H1 (cell line): ENCODE measurements around the gene NMRK1. TPM values are rescaled to one million over a fixed set of nuclear protein-coding genes. Genes with fewer than 3 reads are reported as not detected.

Experiments used
- CTCF ChIA-PET: fragments of 300-600 bp; sonication (Branson Sonifier 250); formaldehyde crosslinking; loops from one replicate; lab custom pipeline; 2021; ENCODE audit not compliant: partially characterized antibody; lab: Charles Lee
- POLR2A ChIA-PET: fragments of 300-600 bp; sonication (Branson Sonifier 250); formaldehyde crosslinking; loops from one replicate; lab custom pipeline; 2021; ENCODE audit warnings: inconsistent platforms; ENCODE audit not compliant: partially characterized antibody; lab: Charles Lee
- DNase-seq, 2 experiments: peaks; one replicate each; pipeline versions ENCODE4 v3.0.0 to v3.0.0-alpha.2; 2010 to 2022; ENCODE audit warnings: low spot score in 2 of 2, low read depth in 1 of 2, mixed read lengths in 1 of 2
- FAIRE-seq: peaks from 2 replicates; lab custom pipeline; 2011; peaks lifted over from hg19 to GRCh38; lab: Jason Lieb, UNC
- H2AFZ ChIP-seq: 2 replicates; pipeline ENCODE4 v1.8.1; 2012; ENCODE audit warnings: low read length, inconsistent platforms
- H2AK5ac ChIP-seq: 2 replicates; pipeline ENCODE4 v1.6.1; 2013; ENCODE audit warnings: low read depth, low read length
- H2BK120ac ChIP-seq: replicated peaks from 2 replicates; pipeline ENCODE3; 2013; ENCODE audit warnings: low read depth, low read length, inconsistent platforms
- H2BK12ac ChIP-seq: 2 replicates; pipeline ENCODE4 v1.6.1; 2013; ENCODE audit warnings: low read depth, low read length
- H2BK15ac ChIP-seq: 2 replicates; pipeline ENCODE4 v1.6.1; 2013; ENCODE audit warnings: low read length
- H2BK20ac ChIP-seq: 2 replicates; pipeline ENCODE4 v1.6.1; 2013; ENCODE audit warnings: low read length
- H2BK5ac ChIP-seq: 2 replicates; pipeline ENCODE4 v1.6.1; 2013; ENCODE audit warnings: low read depth, low read length
- H3K14ac ChIP-seq: 2 replicates; pipeline ENCODE4 v1.6.1; 2013; ENCODE audit warnings: inconsistent platforms; ENCODE audit not compliant: insufficient read length
- H3K18ac ChIP-seq: 2 replicates; pipeline ENCODE4 v1.6.1; 2013; ENCODE audit warnings: low read length; ENCODE audit errors: extremely low read depth
- H3K23ac ChIP-seq: 2 replicates; pipeline ENCODE4 v1.6.1; 2013; ENCODE audit warnings: inconsistent platforms; ENCODE audit not compliant: insufficient read length
- H3K23me2 ChIP-seq: 2 replicates; pipeline ENCODE4 v1.6.1; 2013; ENCODE audit warnings: low read depth, low read length
- H3K27ac ChIP-seq: 2 replicates; pipeline ENCODE4 v1.6.1; 2011; ENCODE audit warnings: low read depth, low read length, inconsistent platforms
- H3K27me3 ChIP-seq, 4 experiments: replicated peaks in 1 of 4; 1 replicate in 1 of 4; 2 replicates in 3 of 4; pipeline versions ENCODE4 v1.6.1 to v1.8.1; 2011 to 2013; ENCODE audit warnings: low read length in 3 of 4, mild to moderate bottlenecking in 3 of 4, inconsistent platforms in 2 of 4, mixed read lengths in 2 of 4, moderate library complexity in 1 of 4; ENCODE audit not compliant: control insufficient read depth in 3 of 4, insufficient read depth in 3 of 4; ENCODE audit errors: extremely low read depth in 1 of 4
- H3K36me3 ChIP-seq, 4 experiments: 2 replicates each; pipeline versions ENCODE4 v1.6.1 to v1.8.1; 2011 to 2013; ENCODE audit warnings: mild to moderate bottlenecking in 4 of 4, low read length in 3 of 4, moderate library complexity in 2 of 4, control low read depth in 1 of 4, inconsistent platforms in 1 of 4; ENCODE audit not compliant: insufficient read depth in 4 of 4, control insufficient read depth in 2 of 4
- H3K4ac ChIP-seq: replicated peaks from 2 replicates; pipeline ENCODE3; 2013; ENCODE audit warnings: low read length, low read depth, mixed read lengths, inconsistent platforms; ENCODE audit not compliant: insufficient read length
- H3K4me1 ChIP-seq, 4 experiments: replicated peaks in 1 of 4; 1 replicate in 1 of 4; 2 replicates in 3 of 4; pipeline versions ENCODE4 v1.6.1 to v1.8.1; 2011 to 2013; ENCODE audit warnings: low read length in 3 of 4, inconsistent platforms in 2 of 4, mixed read lengths in 1 of 4; ENCODE audit not compliant: insufficient read depth in 4 of 4, control insufficient read depth in 3 of 4
- H3K4me2 ChIP-seq, 2 experiments: 2 replicates each; pipeline versions ENCODE4 v1.6.1 to v1.8.1; 2011 to 2013; ENCODE audit warnings: low read depth in 2 of 2, low read length in 2 of 2, control low read depth in 1 of 2, inconsistent platforms in 1 of 2, mild to moderate bottlenecking in 1 of 2; ENCODE audit not compliant: insufficient read depth in 1 of 2
- H3K4me3 ChIP-seq, 4 experiments: fragments of 200-600, 300-600 bp in 1 of 4; sonication (generic), shearing (Covaris generic), sonication (Bioruptor Twin) in 1 of 4; 2 replicates each; pipeline versions ENCODE4 v1.5.1 to v1.8.1; 2011 to 2016; ENCODE audit warnings: low read length in 4 of 4, low read depth in 3 of 4, control low read depth in 2 of 4, inconsistent platforms in 2 of 4, mild to moderate bottlenecking in 2 of 4, mixed read lengths in 1 of 4, moderate library complexity in 1 of 4; ENCODE audit not compliant: insufficient read depth in 2 of 4; ENCODE audit errors: extremely low read depth in 1 of 4
- H3K56ac ChIP-seq: replicated peaks from 2 replicates; pipeline ENCODE3; 2013; ENCODE audit warnings: low read depth, mild to moderate bottlenecking, mixed read lengths, low read length, inconsistent platforms; ENCODE audit not compliant: insufficient read length
- H3K79me1 ChIP-seq: 2 replicates; pipeline ENCODE4 v1.6.1; 2013; ENCODE audit warnings: low read depth, low read length, control low read depth
- H3K79me2 ChIP-seq, 2 experiments: 2 replicates each; pipeline versions ENCODE4 v1.6.1 to v1.8.1; 2012 to 2013; ENCODE audit warnings: low read length in 2 of 2, mild to moderate bottlenecking in 2 of 2, inconsistent platforms in 1 of 2; ENCODE audit not compliant: insufficient read depth in 2 of 2, control insufficient read depth in 1 of 2
- H3K9ac ChIP-seq, 4 experiments: replicated peaks in 1 of 4; 1 replicate in 1 of 4; 2 replicates in 3 of 4; pipeline versions ENCODE4 v1.6.1 to v1.8.1; 2011 to 2013; ENCODE audit warnings: low read depth in 3 of 4, low read length in 3 of 4, control low read depth in 2 of 4, mild to moderate bottlenecking in 2 of 4, moderate library complexity in 2 of 4, inconsistent platforms in 1 of 4; ENCODE audit errors: extremely low read depth in 1 of 4
- H3K9me3 ChIP-seq, 2 experiments: 2 replicates each; pipeline versions ENCODE4 v1.6.1 to v1.8.1; 2012 to 2013; ENCODE audit warnings: mild to moderate bottlenecking in 2 of 2, moderate library complexity in 2 of 2, control low read depth in 1 of 2, inconsistent platforms in 1 of 2, low read depth in 1 of 2, low read length in 1 of 2, mixed read lengths in 1 of 2; ENCODE audit not compliant: insufficient read depth in 2 of 2
- H4K20me1 ChIP-seq, 2 experiments: replicated peaks in 1 of 2; 2 replicates each; pipeline versions ENCODE3 to v1.8.1; 2011 to 2013; ENCODE audit warnings: inconsistent platforms in 2 of 2, low read length in 2 of 2, mild to moderate bottlenecking in 1 of 2; ENCODE audit not compliant: insufficient read depth in 2 of 2, control insufficient read depth in 1 of 2
- H4K5ac ChIP-seq: 2 replicates; pipeline ENCODE4 v1.6.1; 2013; ENCODE audit warnings: low read length, low read depth, mixed read lengths, inconsistent platforms; ENCODE audit not compliant: insufficient read length
- H4K8ac ChIP-seq: 2 replicates; pipeline ENCODE4 v1.8.0; 2013; ENCODE audit warnings: mild to moderate bottlenecking, moderate library complexity, low read length, inconsistent platforms; ENCODE audit not compliant: insufficient read depth; ENCODE audit errors: extremely low read depth
- H4K91ac ChIP-seq: replicated peaks from 2 replicates; pipeline ENCODE3; 2013; ENCODE audit warnings: low read length, mixed read lengths, inconsistent platforms; ENCODE audit not compliant: insufficient read length
- ATF3 ChIP-seq: IDR thresholded peaks from 2 replicates; pipeline ENCODE4 v1.6.1; 2011; ENCODE audit warnings: low read depth, mild to moderate bottlenecking, low read length; ENCODE audit not compliant: insufficient read depth
- BRCA1 ChIP-seq: IDR thresholded peaks from 2 replicates; pipeline ENCODE4 v1.6.1; 2012; ENCODE audit warnings: low read depth, low read length, improper control_type of control experiment
- CTCF ChIP-seq, 3 experiments: IDR thresholded peaks; 1 replicate in 2 of 3; 2 replicates in 1 of 3; pipeline versions ENCODE4 v1.5.1 to v1.6.1; 2011; ENCODE audit warnings: low read length in 3 of 3, mild to moderate bottlenecking in 3 of 3, inconsistent platforms in 2 of 3, low read depth in 1 of 3, moderate library complexity in 1 of 3; ENCODE audit not compliant: insufficient read depth in 1 of 3; ENCODE audit errors: control extremely low read depth in 1 of 3
- HDAC6 ChIP-seq: IDR thresholded peaks from one replicate; pipeline ENCODE4 v1.7.1; 2012; ENCODE audit warnings: low read depth, mild to moderate bottlenecking, inconsistent platforms, low read length, moderate library complexity
- KDM5A ChIP-seq: fragments of 200-600 bp; IDR thresholded peaks from 2 replicates; pipeline ENCODE4 v1.7.1; 2012; ENCODE audit warnings: mild to moderate bottlenecking, low read length, inconsistent platforms, mixed read lengths
- MAX ChIP-seq: IDR thresholded peaks from 2 replicates; pipeline ENCODE4 v1.6.1; 2012; ENCODE audit warnings: inconsistent platforms
- POLR2AphosphoS5 ChIP-seq: IDR thresholded peaks from 2 replicates; pipeline ENCODE4 v1.6.1; 2011; ENCODE audit warnings: low read depth, low read length
- SIX5 ChIP-seq: IDR thresholded peaks from 2 replicates; pipeline ENCODE4 v1.6.1; 2011; ENCODE audit warnings: mild to moderate bottlenecking, low read depth, low read length
- TEAD4 ChIP-seq: IDR thresholded peaks from 2 replicates; pipeline ENCODE4 v1.6.1; 2012; ENCODE audit warnings: low read depth, low read length, inconsistent platforms, mixed read lengths
- WGBS, 2 experiments: shearing (Covaris generic) in 1 of 2; methylation state at CpG; one replicate each; pipeline versions ENCODE4 v1.1.6 to v1.1.7; 2013 to 2015; ENCODE audit warnings: low lambda C conversion rate in 2 of 2, mixed read lengths in 2 of 2, inconsistent platforms in 1 of 2, low coverage in 1 of 2, missing lambda C conversion rate in 1 of 2; ENCODE audit not compliant: insufficient replicate concordance in 2 of 2, insufficient coverage in 1 of 2, insufficient read length in 1 of 2; ENCODE audit errors: extremely low coverage in 1 of 2, missing lambda C conversion rate in 1 of 2; 5-methylcytosine and 5-hydroxymethylcytosine counted together
- polyA plus RNA-seq, 7 experiments: library from polyadenylated mRNA; depleted of rRNA in 3 of 7; stranded (reverse) in 5 of 7; unstranded in 2 of 7; fragments of >200 nt in 5 of 7; fragments of 200-250 nt in 2 of 7; gene quantifications; 1 replicate in 5 of 7; 2 replicates in 1 of 7; 4 replicates in 1 of 7; pipeline versions ENCODE4 v1.2.1 to v1.2.3, GENCODE V29; 2011 to 2013; ENCODE audit warnings: missing spikeins in 2 of 7, mixed read lengths in 2 of 7
- total RNA-seq: library from RNA; stranded (reverse); fragmentation: NEBNext Ultra II Directional; extraction: Animal tissue kit (Norgen Biotek cat#: 25700); gene quantifications from 2 replicates; pipeline ENCODE4 v1.2.1, GENCODE V29; 2021
- TF ChIP-seq, protein P1 (sequence below): IDR thresholded peaks from 2 replicates; pipeline ENCODE4 v1.6.1; 2012; ENCODE audit warnings: low read length, inconsistent platforms

The NMRK1 gene
- total and polyA plus RNA-seq, 2 of the 8 experiments (the other 6 are each of a cell fraction or from before 2014, with no cell fraction given) = 5.8 to 8.1 TPM

DNA sequence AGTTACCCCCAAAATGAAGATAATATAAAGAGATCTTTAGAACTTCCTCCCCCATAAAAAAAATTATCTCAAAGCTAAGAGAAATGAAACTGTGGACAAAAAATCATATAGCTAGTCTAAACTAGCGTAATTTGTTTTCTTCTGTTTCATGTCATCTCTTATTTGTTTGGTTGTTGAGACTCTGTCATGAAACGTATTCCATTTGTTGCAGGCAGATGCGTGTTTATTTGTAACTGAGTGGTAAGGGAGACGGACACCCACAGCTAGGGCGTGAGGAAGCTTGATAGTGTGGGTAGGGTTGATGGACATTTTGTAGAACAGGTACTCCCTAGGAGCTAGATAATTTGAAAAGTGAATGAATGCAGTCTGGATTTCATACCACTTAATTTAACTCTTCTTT, 42.2 kb upstream of the NMRK1 start:
- no peak overlapping the region for H4K5ac ChIP-seq
- no peaks in the 10 kb centered on the region for H4K20me1 ChIP-seq
- H3K9ac ChIP-seq = no peak overlapping the region
- no peaks in the 10 kb centered on the region for H3K36me3 ChIP-seq
- CTCF ChIA-PET = interaction anchor here (1.0 to 1.3 kb wide), 2 partner anchors 13 to 55 kb away, joined by 3 read pairs; no protein-coding TSS in a partner anchor
- no peak overlapping the region for H3K23ac ChIP-seq
- no peak overlapping the region for H2BK15ac ChIP-seq
- no peak overlapping the region for H2AK5ac ChIP-seq
- no peak overlapping the region for H3K4ac ChIP-seq
- H3K4me2 ChIP-seq = no peak overlapping the region
- no peaks in the 10 kb centered on the region for H3K79me2 ChIP-seq
- no peak overlapping the region for H2BK20ac ChIP-seq
- H3K27ac ChIP-seq = no peak overlapping the region
- FAIRE-seq = no peak
- no peak overlapping the region for H3K56ac ChIP-seq
- H2AFZ ChIP-seq = no peak overlapping the region
- H2BK12ac ChIP-seq = no peak overlapping the region
- no peak for DNase-seq
- no peak overlapping the region for H2BK5ac ChIP-seq
- no peak overlapping the region for H4K91ac ChIP-seq
- no peak overlapping the region for H3K14ac ChIP-seq
- H2BK120ac ChIP-seq = no peak overlapping the region
- H3K9me3 ChIP-seq = no peaks in the 10 kb centered on the region
- 91% methylated on average over 5 of the region's 5 CpGs; no CpG with 5 or more reads in 1 of the 2 experiments for WGBS, 2 experiments
- no peaks in the 10 kb centered on the region for H3K79me1 ChIP-seq
- H3K4me1 ChIP-seq = no peaks in the 10 kb centered on the region
- no peak overlapping the region for H4K8ac ChIP-seq
- POLR2A ChIA-PET = no interaction called here
- H3K27me3 ChIP-seq = no peaks in the 10 kb centered on the region
- no peak overlapping the region for H3K4me3 ChIP-seq
- no peak overlapping the region for H3K18ac ChIP-seq
- H3K23me2 ChIP-seq = no peaks in the 10 kb centered on the region
- TF ChIP-seq HDAC6 (no peak), ATF3 (no peak), TEAD4 (no peak), KDM5A (no peak), MAX (no peak), POLR2AphosphoS5 (no peak), BRCA1 (no peak), CTCF (IDR thresholded peaks at IDR 0.05; ENCODE audit: control extremely low read depth in 1 of 3, insufficient read depth in 1 of 3, low read depth in 1 of 3, low read length in 3 of 3) (no peak), SIX5 (no peak)
- TF ChIP-seq, protein P1, sequence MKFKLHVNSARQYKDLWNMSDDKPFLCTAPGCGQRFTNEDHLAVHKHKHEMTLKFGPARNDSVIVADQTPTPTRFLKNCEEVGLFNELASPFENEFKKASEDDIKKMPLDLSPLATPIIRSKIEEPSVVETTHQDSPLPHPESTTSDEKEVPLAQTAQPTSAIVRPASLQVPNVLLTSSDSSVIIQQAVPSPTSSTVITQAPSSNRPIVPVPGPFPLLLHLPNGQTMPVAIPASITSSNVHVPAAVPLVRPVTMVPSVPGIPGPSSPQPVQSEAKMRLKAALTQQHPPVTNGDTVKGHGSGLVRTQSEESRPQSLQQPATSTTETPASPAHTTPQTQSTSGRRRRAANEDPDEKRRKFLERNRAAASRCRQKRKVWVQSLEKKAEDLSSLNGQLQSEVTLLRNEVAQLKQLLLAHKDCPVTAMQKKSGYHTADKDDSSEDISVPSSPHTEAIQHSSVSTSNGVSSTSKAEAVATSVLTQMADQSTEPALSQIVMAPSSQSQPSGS = no peak
